Effector CD8-positive, alpha-beta T cell (primary cell): Measurements from ENCODE around the gene RBMS1.

Experiments used
- DNase-seq: peaks from one replicate; lab custom pipeline; 2025; lab: John Stamatoyannopoulos, UW

RBMS1 gene

GRCh38 chr2:160222546-160223283 is 270.9 kb downstream of the RBMS1 start:
- no peak for DNase-seq
